Activated CD4-positive, alpha-beta T cell treated with anti-CD3 and anti-CD28 coated beads for 36 hours (primary cell): Measurements from ENCODE around the gene NLRC4. TPM values are rescaled to one million over a fixed set of nuclear protein-coding genes. Genes with fewer than 3 reads are reported as not detected.
"Not testable (repeated sequence)": the region's sequence is repeated elsewhere in the genome, so short reads cannot be mapped to it uniquely, and the experiment has no call there.

Experiments
- ATAC-seq: fragments of 200-7000 bp; cut with Tn5 transposase; one replicate; pipeline ENCODE4 v1.10.0; 2021; ENCODE audit warnings: mild to moderate bottlenecking, moderate library complexity
- CTCF ChIA-PET: fragments of 350-600 bp; sonication (Branson Sonifier 250); formaldehyde crosslinking; loops from one replicate; lab custom pipeline; 2021; ENCODE audit warnings: antibody characterized with exemption; lab: Charles Lee
- POLR2A ChIA-PET: fragments of 350-600 bp; sonication (Branson Sonifier 250); formaldehyde crosslinking; loops from one replicate; lab custom pipeline; 2021; ENCODE audit warnings: antibody characterized with exemption, inconsistent platforms; lab: Charles Lee
- DNase-seq: peaks from one replicate; pipeline ENCODE4 v3.0.0-alpha.2; 2020
- H3K27ac Mint-ChIP-seq: one replicate; pipeline ENCODE4 v1.8.0; 2021; ENCODE audit warnings: mixed read lengths
- H3K27me3 Mint-ChIP-seq: one replicate; pipeline ENCODE4 v1.8.0; 2021; ENCODE audit warnings: mixed read lengths
- H3K36me3 Mint-ChIP-seq: one replicate; pipeline ENCODE4 v1.8.0; 2021; ENCODE audit warnings: low read depth, mixed read lengths
- H3K4me1 Mint-ChIP-seq: one replicate; pipeline ENCODE4 v1.8.0; 2021; ENCODE audit warnings: mixed read lengths
- H3K4me3 Mint-ChIP-seq: one replicate; pipeline ENCODE4 v1.8.0; 2021; ENCODE audit warnings: mild to moderate bottlenecking, moderate library complexity, mixed read lengths
- H3K9me3 Mint-ChIP-seq: one replicate; pipeline ENCODE4 v1.8.0; 2021; ENCODE audit warnings: low read depth, mixed read lengths
- intact Hi-C, 2 experiments: fragments of 100-400 bp; cut with DNase I in 1 of 2; cut with micrococcal nuclease in 1 of 2; formaldehyde crosslinking; loops; one replicate each; pipeline versions ENCODE4 v1.14.2 to v1.15.1; 2022 to 2024; cut with DNase I, micrococcal nuclease
- total RNA-seq, 2 experiments: library from RNA; stranded (reverse); gene quantifications; one replicate each; pipeline ENCODE4 v1.2.3, GENCODE V29; 2021

Gene NLRC4
- total RNA-seq, 2 experiments from 2014 or later, result 0.07 to 0.23 TPM

GRCh38 chr2:32203428-32203827, 61.3 kb downstream of the NLRC4 start:
- H3K4me1 Mint-ChIP-seq, DNase-seq, H3K4me3 Mint-ChIP-seq, POLR2A ChIA-PET, ATAC-seq, H3K27ac Mint-ChIP-seq, H3K9me3 Mint-ChIP-seq, H3K27me3 Mint-ChIP-seq, intact Hi-C loops: not testable (repeated sequence)
- CTCF ChIA-PET, result interaction anchor here (0.8 kb wide), 1 partner anchor 77 kb away, joined by 4 read pairs; no protein-coding TSS in a partner anchor
- peaks cover 33% of the 10 kb centered on the region for H3K36me3 Mint-ChIP-seq

GRCh38 chr2:32200814-32201213, 63.9 kb downstream of the NLRC4 start:
- CTCF ChIA-PET, result interaction anchor here (1.7 kb wide), 1 partner anchor 12 kb away, joined by 3 read pairs; no protein-coding TSS in a partner anchor
- no peak for ATAC-seq
- no peak overlapping the region for H3K27ac Mint-ChIP-seq
- no peak for DNase-seq
- peaks cover 6% of the 10 kb centered on the region for H3K4me1 Mint-ChIP-seq
- POLR2A ChIA-PET, result no interaction called here
- H3K36me3 Mint-ChIP-seq, result peaks cover 39% of the 10 kb centered on the region
- intact Hi-C loops, result no loop called here
- H3K27me3 Mint-ChIP-seq, result no peaks in the 10 kb centered on the region
- H3K9me3 Mint-ChIP-seq, result no peaks in the 10 kb centered on the region
- no peak overlapping the region for H3K4me3 Mint-ChIP-seq

- Mint-ChIP-seq H3K4me1 (peaks cover 22% of the 10 kb centered on the region), H3K27me3 (no peaks in the 10 kb centered on the region), H3K36me3 (peaks cover 16% of the 10 kb centered on the region), H3K9me3 (no peaks in the 10 kb centered on the region), H3K27ac (peak overlapping the region; percentile 43), H3K4me3 (no peak overlapping the region)
- ChIA-PET CTCF (interaction anchor here (0.6 kb wide), 1 partner anchor 295 kb away, joined by 7 read pairs; no protein-coding TSS in a partner anchor), POLR2A (no interaction called here)
- ATAC-seq (peak; percentile 28), DNase-seq (no peak)
- intact Hi-C loops, result no loop called here
Measured at GRCh38 chr2:32192418-32192817, 72.3 kb downstream of the NLRC4 start.

DNA sequence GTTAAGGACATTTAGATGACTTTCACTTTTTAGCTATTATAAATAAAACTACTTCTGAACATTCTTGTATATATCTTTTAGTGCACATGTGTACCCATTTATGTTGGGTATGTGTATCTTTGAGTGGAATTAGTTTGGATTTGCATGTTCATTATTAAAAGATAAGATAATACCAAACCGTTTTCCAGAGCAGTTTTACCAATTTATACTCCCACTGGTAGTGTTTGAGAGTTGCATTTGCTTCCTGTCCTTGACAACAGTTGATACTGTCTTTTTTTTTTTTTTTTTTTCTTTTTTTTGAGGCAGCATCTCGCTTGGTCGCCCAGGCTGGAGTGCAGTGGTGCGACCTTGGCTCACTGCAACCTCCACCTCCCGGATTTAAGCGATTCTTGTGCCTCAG, 75.7 kb downstream of the NLRC4 start:
- H3K27ac Mint-ChIP-seq, result no peak overlapping the region
- intact Hi-C loops, result no loop called here
- POLR2A ChIA-PET, result interaction anchor here (1.5 kb wide), 1 partner anchor 23 kb away, joined by 5 read pairs; the partner anchor contains the start of gene SLC30A6

DNA sequence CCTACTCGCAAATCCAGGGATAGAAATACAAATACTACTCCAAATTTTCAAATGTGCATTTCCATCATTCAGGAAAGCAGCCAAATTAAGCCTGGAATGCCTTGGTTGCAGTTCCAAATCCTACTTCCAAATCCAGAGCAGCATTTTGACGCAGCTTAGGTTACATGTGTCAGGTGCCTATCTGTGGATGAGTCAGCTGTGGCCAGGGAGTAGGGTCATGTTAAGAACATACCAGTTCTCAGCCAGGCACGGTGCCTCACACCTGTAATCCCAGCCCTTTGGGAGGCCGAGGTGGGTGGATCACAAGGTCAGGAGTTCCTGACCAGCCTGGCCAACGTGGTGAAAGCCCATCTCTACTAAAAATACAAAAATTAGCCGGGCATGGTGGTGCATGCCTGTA, 82.0 kb downstream of the NLRC4 start:
- H3K9me3 Mint-ChIP-seq, result no peaks in the 10 kb centered on the region
- H3K27ac Mint-ChIP-seq, result no peak overlapping the region
- no peak for DNase-seq
- no peak overlapping the region for H3K4me3 Mint-ChIP-seq
- H3K4me1 Mint-ChIP-seq, result no peaks in the 10 kb centered on the region
- CTCF ChIA-PET, result interaction anchor here (0.6 to 0.8 kb wide), 2 partner anchors 26 to 1013 kb away, joined by 3 read pairs; no protein-coding TSS in a partner anchor
- no peaks in the 10 kb centered on the region for H3K27me3 Mint-ChIP-seq
- intact Hi-C loops, result no loop called here
- ATAC-seq, result no peak
- POLR2A ChIA-PET, result interaction anchor here (0.6 kb wide), 1 partner anchor 143 kb away, joined by 3 read pairs; the partner anchor contains the start of gene DPY30
- H3K36me3 Mint-ChIP-seq, result peaks cover 21% of the 10 kb centered on the region

More for the DNA sequence above, 75.7 kb downstream of the NLRC4 start:
- no peak overlapping the region for H3K4me3 Mint-ChIP-seq
- no peak for DNase-seq
- CTCF ChIA-PET, result interaction anchor here (0.6 kb wide), 1 partner anchor 1951 kb away, joined by 4 read pairs; no protein-coding TSS in a partner anchor
- no peak for ATAC-seq
- peaks cover 26% of the 10 kb centered on the region for H3K36me3 Mint-ChIP-seq
- peaks cover 22% of the 10 kb centered on the region for H3K4me1 Mint-ChIP-seq
- no peaks in the 10 kb centered on the region for H3K27me3 Mint-ChIP-seq
- H3K9me3 Mint-ChIP-seq, result no peaks in the 10 kb centered on the region

Other genes with a start within 250 kb of the NLRC4 start
- 10 to 100 TPM; 74.2 to 78.6 TPM for gene DPY30, start 225.1 kb downstream of the NLRC4 start, total RNA-seq
- gene SPAST, start 201.3 kb downstream of the NLRC4 start, total RNA-seq, result 10 to 100 TPM; 16.8 to 19.5 TPM
- 10 to 100 TPM; 19.4 to 25.2 TPM for gene SLC30A6, start 99.0 kb downstream of the NLRC4 start, total RNA-seq
- gene YIPF4, start 13.0 kb upstream of the NLRC4 start, total RNA-seq, result 10 to 100 TPM; 17.5 to 37.6 TPM
- gene BIRC6, start 92.1 kb upstream of the NLRC4 start, total RNA-seq, result 10 to 100 TPM; 66.1 to 70.1 TPM